Mucosa of stomach (tissue), 1 donor: ENCODE measurements around the gene CD300A.
A peak's percentile ranks its signal among the peaks of the same experiment; 100 is the strongest.

ENCODE experiments used
- H3K27me3 ChIP-seq: one replicate; pipeline ENCODE4 v1.7.0; 2013; ENCODE audit warnings: mild to moderate bottlenecking, low read length; ENCODE audit not compliant: control insufficient read depth, insufficient read depth
- H3K36me3 ChIP-seq: one replicate; pipeline ENCODE4 v1.7.0; 2013; ENCODE audit warnings: low read length; ENCODE audit not compliant: control insufficient read depth, insufficient read depth
- H3K4me1 ChIP-seq: one replicate; pipeline ENCODE4 v1.7.0; 2013; ENCODE audit warnings: mild to moderate bottlenecking, low read length; ENCODE audit not compliant: control insufficient read depth, insufficient read depth
- H3K4me3 ChIP-seq: one replicate; pipeline ENCODE4 v1.7.0; 2013; ENCODE audit warnings: low read length
- H3K9ac ChIP-seq: one replicate; pipeline ENCODE4 v1.7.0; 2013; ENCODE audit warnings: mild to moderate bottlenecking, low read length, moderate library complexity
- H3K9me3 ChIP-seq: one replicate; pipeline ENCODE4 v1.7.0; 2013; ENCODE audit warnings: mild to moderate bottlenecking, low read length, moderate library complexity; ENCODE audit not compliant: control insufficient read depth
- donor health status: Pancreatic carcinoma.

The CD300A gene

DNA sequence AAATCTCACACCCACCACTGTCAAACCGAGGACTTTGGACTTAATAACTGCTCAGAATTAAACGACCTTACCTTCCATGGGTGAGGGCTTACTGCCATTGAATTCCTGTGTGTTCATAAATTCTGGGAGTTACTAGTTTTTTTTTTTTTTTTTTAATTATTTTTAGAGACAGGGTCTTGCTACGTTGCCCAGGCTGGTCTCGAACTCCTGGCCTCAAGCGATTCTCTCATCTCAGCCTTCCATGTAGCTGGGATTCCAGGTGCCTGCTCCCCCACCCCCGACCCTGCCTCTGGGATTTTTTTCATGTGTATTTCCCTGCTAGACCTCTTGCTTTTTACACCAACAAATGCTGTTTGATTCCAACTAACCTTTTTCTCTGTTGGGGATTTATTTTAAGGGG is 14.9 kb upstream of the CD300A start:
- H3K9me3 ChIP-seq = no peaks in the 10 kb centered on the region
- no peaks in the 10 kb centered on the region for H3K27me3 ChIP-seq
- H3K4me1 ChIP-seq = peaks cover 35% of the 10 kb centered on the region
- peaks cover 7% of the 10 kb centered on the region for H3K36me3 ChIP-seq
- H3K9ac ChIP-seq = no peak overlapping the region
- H3K4me3 ChIP-seq = no peak overlapping the region

DNA sequence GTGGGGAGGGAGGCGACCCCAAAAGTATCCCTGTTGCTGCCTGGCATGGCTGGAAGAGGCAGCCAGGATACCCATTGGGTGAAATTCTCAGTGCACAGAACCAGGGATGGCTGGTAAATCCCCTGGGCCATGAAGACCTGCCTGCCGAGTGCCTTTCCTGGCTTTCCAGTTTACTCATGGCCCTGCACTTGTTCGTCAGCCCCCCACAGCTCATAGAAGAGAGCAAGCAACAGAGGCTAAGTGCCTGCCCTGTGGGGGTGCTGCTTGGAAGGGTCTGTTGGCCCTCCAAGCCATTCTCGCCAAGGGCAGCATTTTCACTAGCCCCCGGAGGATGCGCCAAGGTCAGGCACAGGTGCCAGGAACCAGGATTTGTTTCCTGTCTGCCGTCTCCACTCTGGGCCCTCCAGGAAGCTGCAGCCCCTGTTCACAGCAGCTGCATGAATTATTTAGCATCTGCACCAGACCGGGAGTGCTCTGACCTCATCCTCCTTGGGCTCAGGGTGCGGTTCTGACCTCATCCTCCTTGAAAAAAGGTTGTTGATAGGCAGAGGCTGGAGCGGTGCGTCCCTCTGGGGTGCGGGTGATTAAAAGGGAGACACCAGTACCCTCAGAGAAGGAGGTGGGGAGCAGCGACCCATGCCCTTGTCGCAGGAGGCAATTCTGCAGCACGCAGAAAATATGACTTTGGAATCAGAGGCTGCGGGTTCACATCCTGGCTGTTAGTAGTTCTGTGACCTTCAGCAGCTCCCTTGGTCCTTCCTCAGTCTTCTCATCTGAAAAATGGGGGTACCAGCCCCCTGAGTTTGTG is 14.2 kb upstream of the CD300A start:
- Histone ChIP-seq H3K27me3 (no peaks in the 10 kb centered on the region), H3K9me3 (no peaks in the 10 kb centered on the region), H3K9ac (no peak overlapping the region), H3K4me3 (no peak overlapping the region), H3K36me3 (peaks cover 4% of the 10 kb centered on the region), H3K4me1 (peaks cover 34% of the 10 kb centered on the region)

DNA sequence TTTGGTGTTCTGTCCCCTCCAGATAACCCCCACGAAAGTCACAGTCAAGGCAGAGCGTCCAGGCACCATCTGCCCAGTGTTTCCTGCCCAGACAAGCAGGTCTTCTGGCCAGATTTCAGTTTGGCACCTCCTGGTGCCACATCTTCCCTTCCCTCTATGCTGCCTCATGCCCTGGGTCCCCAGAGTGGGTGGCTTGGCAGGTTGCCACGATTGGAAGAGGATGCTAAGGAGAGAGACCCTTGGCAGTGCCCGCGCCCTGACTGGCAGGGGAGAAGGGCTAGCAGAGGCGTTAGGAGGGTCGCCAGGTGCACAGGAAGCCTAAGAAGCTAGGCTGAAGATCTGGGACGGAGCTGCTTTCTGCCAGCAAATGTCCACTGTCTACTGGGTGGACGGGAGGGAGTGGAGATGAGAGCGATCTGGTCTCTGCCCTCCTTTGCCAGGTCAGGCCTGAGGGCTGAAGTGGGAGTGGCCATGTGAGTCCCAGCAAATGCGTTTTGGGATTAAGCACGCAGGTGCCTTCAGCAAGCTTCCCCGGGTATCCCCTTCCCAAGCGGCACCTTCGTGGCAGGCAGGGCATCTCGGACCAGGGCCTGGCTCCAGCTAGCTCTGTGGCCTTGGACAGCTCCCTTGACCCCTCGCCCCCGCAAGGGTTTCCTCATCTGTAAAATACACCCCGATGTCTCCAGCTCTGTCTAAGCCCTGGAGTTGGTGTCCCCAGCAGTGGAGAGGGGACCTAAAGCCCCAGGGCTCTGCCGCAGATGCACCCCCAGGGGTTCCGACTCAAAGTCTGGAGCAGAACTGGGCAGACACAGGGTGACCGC is 13.4 kb upstream of the CD300A start:
- Histone ChIP-seq H3K9me3 (no peaks in the 10 kb centered on the region), H3K27me3 (no peaks in the 10 kb centered on the region), H3K9ac (peak overlapping the region; percentile 31), H3K4me3 (peak overlapping the region; percentile 27), H3K36me3 (peaks cover 4% of the 10 kb centered on the region), H3K4me1 (peaks cover 42% of the 10 kb centered on the region)

DNA sequence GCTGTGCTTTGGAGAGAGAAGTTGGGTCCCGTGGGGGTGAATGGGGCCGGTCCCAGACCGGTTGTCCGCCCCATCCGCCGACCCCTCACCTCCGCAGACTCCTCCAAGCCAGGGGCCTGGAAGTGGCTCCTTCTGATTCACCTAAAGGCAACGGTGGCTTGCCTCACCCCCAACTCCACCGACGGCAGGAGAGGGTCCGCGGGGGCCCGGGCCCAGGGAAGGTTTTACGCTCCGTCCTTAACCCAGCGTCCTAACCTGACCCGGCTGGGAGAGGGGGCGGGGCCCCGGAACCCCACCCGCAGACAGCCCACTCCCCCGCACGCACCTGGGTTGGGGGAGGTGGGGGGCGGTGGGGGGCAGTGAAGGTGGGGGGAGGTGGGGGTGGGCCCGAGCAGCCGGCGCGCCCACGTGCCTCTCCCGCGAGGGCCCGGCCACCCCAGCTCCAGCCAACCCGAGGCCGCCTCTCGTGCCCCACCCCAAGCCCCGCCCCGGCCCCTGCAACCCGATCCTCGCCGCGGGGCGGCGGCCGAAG is 12.7 kb upstream of the CD300A start:
- Histone ChIP-seq H3K9ac (peak overlapping the region; percentile 31), H3K9me3 (no peaks in the 10 kb centered on the region), H3K27me3 (no peaks in the 10 kb centered on the region), H3K36me3 (no peaks in the 10 kb centered on the region), H3K4me3 (peak overlapping the region; percentile 27), H3K4me1 (peaks cover 46% of the 10 kb centered on the region)

DNA sequence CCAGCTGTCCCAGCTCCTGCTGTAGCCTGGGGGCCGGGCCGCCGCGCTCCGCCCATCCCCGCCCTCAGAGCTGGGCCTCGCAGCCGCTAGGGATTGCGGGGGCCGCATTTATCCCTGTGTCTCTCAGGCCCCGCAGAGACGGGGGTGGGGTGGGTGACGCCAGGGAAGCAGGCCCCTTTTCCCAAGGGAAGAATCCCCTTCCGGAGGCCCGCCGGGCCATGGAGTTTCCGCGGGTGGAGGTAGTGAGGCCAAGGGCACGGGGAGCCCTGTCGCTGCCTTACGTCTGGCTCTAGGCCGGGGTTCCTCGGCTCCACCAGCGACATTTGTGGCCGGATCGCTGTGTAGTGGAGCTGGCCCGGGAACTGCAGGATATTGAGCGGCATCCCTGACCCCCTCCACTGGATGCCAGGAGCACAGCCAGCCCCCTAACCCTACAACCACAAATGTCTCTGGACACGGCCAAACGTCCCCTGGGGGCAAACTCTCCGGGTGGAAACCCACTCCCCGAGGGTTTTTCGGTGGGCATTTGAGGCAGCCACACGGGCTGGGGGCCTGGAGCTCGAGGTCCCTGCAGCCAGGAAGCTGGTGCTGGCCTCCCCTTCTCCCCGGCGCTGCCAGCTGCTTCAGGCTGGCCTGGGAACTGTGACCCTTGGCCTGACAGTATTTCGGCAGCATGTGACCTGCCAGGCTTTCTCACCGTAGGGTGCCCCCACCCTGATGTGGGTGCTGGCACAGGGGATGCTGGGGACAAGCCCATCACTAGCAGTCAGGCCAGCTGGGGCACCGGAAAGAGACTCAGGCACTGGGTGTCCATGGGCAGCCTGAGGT is 12.0 kb upstream of the CD300A start:
- H3K27me3 ChIP-seq = no peaks in the 10 kb centered on the region
- no peaks in the 10 kb centered on the region for H3K9me3 ChIP-seq
- no peaks in the 10 kb centered on the region for H3K36me3 ChIP-seq
- peak overlapping the region; percentile 69 for H3K9ac ChIP-seq
- H3K4me3 ChIP-seq = peak overlapping the region; percentile 15
- H3K4me1 ChIP-seq = peaks cover 48% of the 10 kb centered on the region

DNA sequence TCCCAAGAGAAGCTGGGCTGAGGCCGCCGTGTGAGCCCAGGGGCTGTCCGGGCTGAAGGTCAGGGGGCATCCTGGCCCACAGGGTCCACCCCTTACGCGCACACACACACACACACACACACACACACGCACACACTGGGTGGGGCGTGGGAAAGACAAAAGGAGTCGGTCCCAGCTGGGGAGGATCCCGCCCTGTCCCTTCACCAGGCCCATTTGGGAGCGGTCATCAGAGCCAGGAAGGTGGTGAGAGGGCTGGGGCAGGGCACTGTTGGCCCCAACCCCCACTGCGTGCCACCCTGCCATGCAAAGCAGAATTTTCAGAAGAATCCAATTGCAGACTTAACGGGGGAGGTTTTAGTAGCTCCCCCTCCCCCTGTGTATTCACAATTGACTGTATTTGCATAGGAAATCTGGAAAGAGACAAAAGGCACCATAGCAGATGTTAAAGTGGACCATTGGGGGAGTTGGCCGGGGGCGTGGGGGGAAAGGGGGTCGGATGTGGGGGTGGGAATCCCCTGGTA is 11.3 kb upstream of the CD300A start:
- Histone ChIP-seq H3K27me3 (no peaks in the 10 kb centered on the region), H3K36me3 (no peaks in the 10 kb centered on the region), H3K4me3 (peak overlapping the region; percentile 15), H3K9ac (peak overlapping the region; percentile 69), H3K9me3 (no peaks in the 10 kb centered on the region), H3K4me1 (peaks cover 48% of the 10 kb centered on the region)

DNA sequence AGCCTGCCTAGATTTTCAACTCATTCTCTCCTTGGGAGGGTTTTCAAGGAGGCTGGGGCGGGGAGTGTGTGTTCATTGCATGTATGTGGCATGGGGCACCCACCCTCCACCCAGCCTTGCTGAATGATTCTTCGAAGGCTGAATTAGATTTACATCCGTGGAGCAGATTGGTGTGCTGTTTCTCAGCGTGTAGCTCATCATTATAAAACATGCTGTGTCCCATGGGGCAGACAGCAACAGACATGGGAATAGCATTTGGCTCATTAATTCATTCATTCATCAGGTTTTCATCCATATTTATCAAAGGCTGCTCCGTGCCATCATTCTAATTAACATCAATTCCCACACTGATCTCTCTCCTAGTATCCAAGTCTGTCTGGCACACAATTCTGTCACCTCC is 10.6 kb upstream of the CD300A start:
- H3K9ac ChIP-seq = no peak overlapping the region
- H3K4me3 ChIP-seq = no peak overlapping the region
- H3K27me3 ChIP-seq = no peaks in the 10 kb centered on the region
- H3K36me3 ChIP-seq = no peaks in the 10 kb centered on the region
- peaks cover 48% of the 10 kb centered on the region for H3K4me1 ChIP-seq
- H3K9me3 ChIP-seq = no peaks in the 10 kb centered on the region

DNA sequence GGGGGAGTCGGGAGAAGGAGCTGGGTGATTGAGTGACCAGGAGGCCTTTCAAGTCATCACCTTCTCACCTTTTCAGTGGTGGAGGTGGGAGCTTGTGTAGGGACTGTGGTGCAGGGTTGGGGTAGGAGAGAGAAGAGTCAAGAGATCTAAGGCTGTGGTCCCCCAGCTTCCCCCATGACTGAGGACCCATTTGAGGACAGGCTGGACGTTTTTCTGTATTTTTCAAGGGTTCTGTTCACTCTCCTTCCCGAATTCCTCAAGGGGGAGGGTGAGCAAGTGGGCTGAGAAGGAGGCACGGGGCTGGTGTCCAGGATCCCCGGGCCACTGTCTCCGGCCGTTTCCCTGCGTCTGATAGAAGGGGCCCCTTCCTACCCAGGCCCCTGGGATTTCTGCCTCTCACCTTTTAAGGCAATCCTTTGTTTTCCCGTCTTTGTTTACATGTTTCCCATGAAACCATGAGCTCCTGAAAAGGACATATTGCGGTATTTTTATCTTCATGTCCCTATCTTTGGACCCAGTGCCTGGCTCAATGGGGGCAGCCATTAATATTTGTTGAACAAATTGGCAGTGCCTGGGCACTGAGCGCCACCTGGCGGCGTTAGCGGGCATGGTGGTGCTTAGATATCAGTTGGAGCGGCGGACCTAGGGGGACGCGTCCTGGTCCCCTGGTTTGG is 9.2 kb upstream of the CD300A start:
- H3K27me3 ChIP-seq = no peaks in the 10 kb centered on the region

DNA sequence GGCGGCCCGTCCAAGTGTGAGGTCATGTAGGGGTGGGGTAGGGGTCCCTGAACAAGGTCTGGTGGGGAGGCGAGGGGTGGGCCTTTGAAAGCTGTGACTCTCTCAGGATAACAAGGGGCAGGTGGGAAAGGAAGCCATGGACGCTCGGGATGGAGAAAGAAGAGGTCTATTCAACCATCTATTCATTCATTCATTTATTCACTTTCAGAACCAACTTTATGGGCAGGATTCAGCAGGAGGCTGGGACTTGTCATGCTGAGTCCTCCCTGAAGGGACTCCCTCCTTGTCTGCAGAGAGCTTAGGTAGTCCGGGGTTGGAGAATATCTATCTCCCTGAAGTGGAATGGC is 8.6 kb upstream of the CD300A start:
- Histone ChIP-seq H3K9me3 (no peaks in the 10 kb centered on the region), H3K27me3 (no peaks in the 10 kb centered on the region), H3K4me1 (peaks cover 37% of the 10 kb centered on the region), H3K9ac (no peak overlapping the region), H3K4me3 (no peak overlapping the region), H3K36me3 (no peaks in the 10 kb centered on the region)

More for the DNA sequence above, 9.2 kb upstream of the CD300A start:
- Histone ChIP-seq H3K4me1 (peaks cover 42% of the 10 kb centered on the region), H3K4me3 (no peak overlapping the region), H3K9me3 (no peaks in the 10 kb centered on the region), H3K9ac (no peak overlapping the region), H3K36me3 (no peaks in the 10 kb centered on the region)

DNA sequence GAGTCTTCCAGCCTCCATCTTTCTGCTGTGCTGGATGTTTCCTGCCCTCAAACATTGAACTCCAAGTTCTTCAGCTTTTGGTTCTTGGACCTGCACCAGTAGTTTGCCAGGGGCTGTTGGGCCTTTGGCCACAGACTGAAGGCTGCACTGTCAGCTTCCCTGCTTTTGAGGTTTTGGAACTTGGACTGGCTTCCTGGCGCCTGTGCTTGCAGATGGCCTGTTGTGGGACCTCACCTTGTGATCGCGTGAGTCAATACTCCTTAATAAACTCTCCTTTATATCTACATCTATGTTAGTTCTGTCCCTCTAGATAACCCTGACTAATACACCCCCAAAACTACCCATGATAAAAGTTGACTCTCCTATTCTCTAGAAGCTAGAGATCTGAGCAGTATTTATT is 7.6 kb upstream of the CD300A start:
- Histone ChIP-seq H3K4me1 (peaks cover 28% of the 10 kb centered on the region), H3K4me3 (no peak overlapping the region), H3K36me3 (no peaks in the 10 kb centered on the region), H3K9ac (no peak overlapping the region), H3K27me3 (no peaks in the 10 kb centered on the region), H3K9me3 (no peaks in the 10 kb centered on the region)

DNA sequence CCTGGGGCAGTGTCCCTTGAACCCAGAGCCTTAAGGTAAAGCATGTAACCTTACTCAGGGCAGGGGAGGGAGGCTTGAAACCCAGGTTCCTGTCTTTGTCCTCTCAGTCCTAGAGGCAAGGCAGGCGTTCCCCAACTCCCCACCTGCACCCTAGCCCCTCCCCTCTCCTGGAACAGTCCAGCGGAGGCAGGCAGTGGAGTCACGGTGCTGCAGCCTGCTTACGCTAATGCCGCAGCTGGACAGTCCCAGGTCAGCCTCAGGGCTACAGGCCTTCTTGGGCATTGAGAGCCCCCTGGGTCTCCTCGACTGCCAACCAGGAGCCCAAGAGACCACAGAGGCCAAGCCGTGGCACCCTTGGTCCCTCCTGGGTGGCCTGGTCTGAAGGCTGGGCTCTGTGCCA is 6.8 kb upstream of the CD300A start:
- peaks cover 22% of the 10 kb centered on the region for H3K4me1 ChIP-seq
- no peak overlapping the region for H3K9ac ChIP-seq

More for the DNA sequence above, 6.8 kb upstream of the CD300A start:
- Histone ChIP-seq H3K4me3 (no peak overlapping the region), H3K27me3 (no peaks in the 10 kb centered on the region), H3K36me3 (no peaks in the 10 kb centered on the region), H3K9me3 (no peaks in the 10 kb centered on the region)
